Common myeloid progenitor, CD34-positive (primary cell): Measurements from ENCODE around the gene TAPBP.

Experiments
- CTCF ChIA-PET: fragments of 350-600 bp; sonication (Branson Sonifier 250); formaldehyde crosslinking; loops from one replicate; lab custom pipeline; 2021; ENCODE audit warnings: antibody characterized with exemption; lab: Charles Lee
- POLR2A ChIA-PET: fragments of 350-600 bp; sonication (Branson Sonifier 250); formaldehyde crosslinking; loops from one replicate; lab custom pipeline; 2021; ENCODE audit warnings: antibody characterized with exemption; lab: Charles Lee
- DNase-seq, 3 donors: peaks; one replicate each; pipeline versions ENCODE4 v3.0.0 to v3.0.0-alpha.2; 2013
- H3K27ac ChIP-seq, 2 experiments: 1 replicate in 1 of 2; 2 replicates in 1 of 2; pipeline ENCODE4 v1.7.0; 2013; ENCODE audit warnings: inconsistent platforms in 2 of 2, low read length in 2 of 2, mild to moderate bottlenecking in 2 of 2, low read depth in 1 of 2, moderate library complexity in 1 of 2; ENCODE audit not compliant: severe bottlenecking in 2 of 2, insufficient read depth in 1 of 2, poor library complexity in 1 of 2
- H3K27me3 ChIP-seq, 5 experiments: replicated peaks in 2 of 5; 1 replicate in 3 of 5; 2 replicates in 2 of 5; pipeline versions ENCODE4 v1.6.1 to v1.7.0; 2013; ENCODE audit warnings: low read length in 4 of 5, mild to moderate bottlenecking in 2 of 5, moderate library complexity in 2 of 5, inconsistent platforms in 1 of 5; ENCODE audit not compliant: insufficient read depth in 5 of 5, control insufficient read depth in 4 of 5
- H3K36me3 ChIP-seq, 4 experiments: 1 replicate in 2 of 4; 2 replicates in 2 of 4; pipeline versions ENCODE4 v1.6.1 to v1.7.0; 2013; ENCODE audit warnings: low read length in 3 of 4, control low read depth in 1 of 4, mild to moderate bottlenecking in 1 of 4; ENCODE audit not compliant: control insufficient read depth in 4 of 4, insufficient read depth in 4 of 4
- H3K4me1 ChIP-seq, 4 experiments: 1 replicate in 3 of 4; 2 replicates in 1 of 4; pipeline versions ENCODE4 v1.6.1 to v1.7.1; 2013; ENCODE audit warnings: low read length in 3 of 4, mild to moderate bottlenecking in 3 of 4, control low read depth in 1 of 4, inconsistent platforms in 1 of 4, moderate library complexity in 1 of 4; ENCODE audit not compliant: control insufficient read depth in 4 of 4, insufficient read depth in 4 of 4; ENCODE audit errors: control extremely low read depth in 1 of 4
- H3K4me3 ChIP-seq, 7 experiments: 1 replicate in 4 of 7; 2 replicates in 3 of 7; pipeline versions ENCODE4 v1.5.1 to v1.7.0; 2013; ENCODE audit warnings: mild to moderate bottlenecking in 7 of 7, low read length in 6 of 7, moderate library complexity in 6 of 7, inconsistent platforms in 2 of 7, low read depth in 2 of 7, control low read depth in 1 of 7; ENCODE audit not compliant: insufficient read depth in 4 of 7, control insufficient read depth in 1 of 7; ENCODE audit errors: extremely low read depth in 1 of 7
- H3K9me3 ChIP-seq, 5 experiments: 1 replicate in 4 of 5; 2 replicates in 1 of 5; pipeline versions ENCODE4 v1.6.1 to v1.7.1; 2013; ENCODE audit warnings: low read length in 4 of 5, mild to moderate bottlenecking in 2 of 5, inconsistent platforms in 1 of 5, low read depth in 1 of 5, moderate library complexity in 1 of 5; ENCODE audit not compliant: control insufficient read depth in 4 of 5, insufficient read depth in 2 of 5; ENCODE audit errors: control extremely low read depth in 1 of 5
- WGBS: methylation state at CpG from one replicate; pipeline ENCODE4 v1.1.5; 2013; ENCODE audit not compliant: insufficient coverage; 5-methylcytosine and 5-hydroxymethylcytosine counted together

TAPBP gene

DNA sequence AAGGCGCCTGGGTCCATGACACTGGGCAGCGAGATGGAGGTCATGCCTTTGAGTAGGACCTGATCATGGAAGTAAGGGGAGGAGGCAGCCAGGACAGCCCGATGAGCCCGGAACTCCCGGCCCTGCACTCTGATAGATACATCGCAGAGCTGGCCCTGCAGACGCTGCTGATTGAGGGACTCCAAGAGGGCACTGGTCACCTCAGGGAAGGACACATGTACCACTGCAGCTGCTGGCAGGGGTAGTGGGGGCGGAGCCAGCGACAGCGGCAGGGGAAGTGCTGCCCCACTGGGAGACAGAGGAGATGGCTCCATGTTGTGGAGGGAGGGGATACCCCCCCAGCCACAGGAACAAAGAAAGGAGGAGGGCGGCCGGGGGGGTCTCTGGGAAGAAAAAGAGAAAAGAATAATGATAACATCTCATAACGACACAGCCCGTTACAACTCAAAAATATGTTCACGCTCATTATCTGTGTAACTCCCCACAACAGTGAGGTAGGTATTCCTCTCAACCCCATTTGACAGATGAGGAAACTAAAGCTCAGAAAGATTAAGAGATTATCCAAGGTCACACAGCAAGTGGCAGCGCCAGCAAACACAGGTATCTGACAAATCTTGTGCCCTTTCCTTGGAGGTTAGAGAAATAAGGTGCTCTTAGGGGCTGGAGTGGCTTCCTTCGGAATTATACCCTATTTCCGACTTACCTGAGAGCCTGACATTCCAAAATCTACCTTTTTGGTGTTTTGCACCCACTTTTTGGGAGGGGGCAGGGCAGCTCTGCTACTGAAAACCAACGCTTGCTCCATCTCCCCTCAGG, 2.9 kb upstream of the TAPBP start:
- Histone ChIP-seq H3K27ac (no peak overlapping the region), H3K36me3 (peaks cover 8 to 38% (median 30%) of the 10 kb centered on the region in 4 experiments), H3K4me3 (peak overlapping the region in 5 of 7 experiments; percentile 21 to 91 (median 52)), H3K9me3 (no peaks in the 10 kb centered on the region), H3K4me1 (peaks cover 3 to 78% (median 50%) of the 10 kb centered on the region in 4 experiments), H3K27me3 (no peaks in the 10 kb centered on the region)
- ChIA-PET CTCF (interaction anchor here (0.7 to 3.7 kb wide), 5 partner anchors 8 to 45 kb away, joined by 3 to 18 read pairs (median 6); partner anchors contain the start of genes RGL2, RPS18 and VPS52), POLR2A (interaction anchor here (0.5 to 1.4 kb wide), 4 partner anchors 18 to 108 kb away, joined by 3 to 7 read pairs (median 4); partner anchors contain the start of genes RGL2, RPS18 and VPS52)
- 87% methylated on average over 17 of the region's 19 CpGs for WGBS
- peak in 1 of 3 donors; percentile 21 for DNase-seq

DNA sequence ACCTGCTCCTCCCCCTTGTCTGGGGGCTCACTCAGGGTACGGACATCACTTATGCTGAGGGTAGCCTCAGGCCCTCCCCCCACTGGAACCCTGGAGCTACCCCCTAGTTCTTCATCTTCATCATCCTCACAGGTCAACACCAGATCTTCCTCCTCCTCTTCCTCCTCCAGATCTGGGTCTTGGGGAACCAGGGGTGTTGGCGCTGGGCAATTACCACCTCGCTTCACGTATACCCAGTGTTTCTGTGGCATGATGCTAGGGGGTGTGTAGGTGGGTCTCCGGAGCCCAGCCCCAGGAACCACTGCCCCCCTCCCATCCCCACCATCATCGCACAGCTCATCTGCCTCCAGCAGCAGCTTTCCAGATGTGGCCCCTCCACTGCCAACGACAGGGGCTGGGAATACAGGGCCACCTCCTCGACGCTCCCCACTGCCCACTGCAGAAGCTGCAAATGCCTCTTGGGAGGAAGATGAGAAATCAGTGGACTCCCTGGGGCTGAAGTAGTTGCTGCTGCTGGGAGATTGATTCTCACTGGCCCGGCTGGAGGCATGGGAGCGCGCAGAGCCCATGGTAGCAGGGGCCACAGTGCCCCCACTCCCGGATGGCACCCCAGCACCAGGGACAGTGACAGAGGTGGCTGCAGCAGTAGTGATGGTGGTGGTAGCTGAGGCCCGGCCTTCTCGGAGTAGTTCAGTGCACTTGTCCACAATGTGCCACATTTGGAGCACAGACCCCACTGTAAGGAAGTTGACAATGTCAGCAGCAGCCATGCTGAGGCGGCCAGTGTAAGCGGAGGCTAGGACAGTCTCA, 2.1 kb upstream of the TAPBP start:
- CTCF ChIA-PET, result interaction anchor here (1.0 to 3.7 kb wide), 2 partner anchors 27 to 29 kb away, joined by 3 to 18 read pairs; partner anchors contain the start of genes PFDN6 and WDR46
- 94% methylated on average over 10 of the region's 17 CpGs for WGBS

DNA sequence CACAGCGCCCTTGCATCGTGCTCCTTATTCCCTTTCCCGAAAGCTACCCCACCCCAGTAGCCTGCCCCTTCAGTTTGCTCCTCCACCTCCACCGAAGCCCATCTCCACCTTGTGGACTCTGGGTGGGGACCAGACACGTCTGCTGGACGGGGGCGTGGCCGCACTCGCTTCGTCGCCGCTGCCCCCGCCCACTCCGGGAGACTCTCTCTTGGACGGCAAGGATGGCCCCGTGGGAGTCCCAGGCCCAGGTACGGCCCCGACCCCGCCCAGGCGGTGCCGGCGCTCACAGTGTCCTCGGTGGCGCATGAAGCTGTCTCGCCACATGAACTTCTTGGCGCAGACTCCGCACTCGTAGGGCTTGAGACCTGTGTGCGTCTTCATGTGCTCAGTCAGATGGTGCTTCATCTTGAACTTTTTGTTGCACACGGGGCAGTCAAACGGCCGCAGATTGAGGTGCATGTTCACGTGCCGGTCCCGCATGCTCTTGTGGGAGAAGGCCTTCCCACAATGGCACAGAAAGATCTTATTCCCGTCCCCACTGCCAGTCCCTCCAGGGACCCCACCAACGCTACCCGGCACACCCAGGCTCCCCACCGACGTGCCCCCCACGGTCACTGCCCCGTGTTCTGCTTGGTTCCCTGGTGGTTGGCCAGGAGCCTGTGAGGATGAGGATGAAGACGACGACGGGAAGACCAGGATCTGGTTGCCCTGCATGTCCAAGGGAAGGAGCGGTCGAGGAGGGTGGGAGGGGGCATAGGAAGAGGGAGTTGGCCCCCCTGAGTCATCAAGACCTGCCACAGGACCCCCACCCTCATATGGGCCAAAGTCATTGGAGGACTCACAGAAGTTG, 1.3 kb upstream of the TAPBP start:
- H3K4me3 ChIP-seq, result peak overlapping the region; percentile 92 to 99 (median 96)
- H3K9me3 ChIP-seq, result no peaks in the 10 kb centered on the region
- DNase-seq, result peak in 1 of 3 donors; percentile 8
- peaks cover 2 to 33% (median 22%) of the 10 kb centered on the region in 4 experiments for H3K36me3 ChIP-seq
- peak overlapping the region; percentile 93 to 95 for H3K27ac ChIP-seq
- CTCF ChIA-PET, result interaction anchor here (0.6 to 1.0 kb wide), 2 partner anchors 26 to 55 kb away, joined by 3 read pairs; partner anchors contain the start of genes PFDN6 and WDR46
- 77% methylated on average over 33 of the region's 47 CpGs for WGBS
- H3K4me1 ChIP-seq, result peaks cover 3 to 66% (median 45%) of the 10 kb centered on the region in 4 experiments
- POLR2A ChIA-PET, result interaction anchor here (2.8 kb wide), 1 partner anchor 16 kb away, joined by 18 read pairs; the partner anchor contains the start of gene RGL2
- no peaks in the 10 kb centered on the region for H3K27me3 ChIP-seq

More for the DNA sequence above, 2.1 kb upstream of the TAPBP start:
- Histone ChIP-seq H3K27me3 (no peaks in the 10 kb centered on the region), H3K4me3 (no peak overlapping the region), H3K9me3 (no peaks in the 10 kb centered on the region), H3K27ac (no peak overlapping the region), H3K36me3 (peaks cover 8 to 38% (median 26%) of the 10 kb centered on the region in 4 experiments), H3K4me1 (peaks cover 3 to 73% (median 47%) of the 10 kb centered on the region in 4 experiments)
- DNase-seq, result no peak
- POLR2A ChIA-PET, result interaction anchor here (0.5 kb wide), 1 partner anchor 109 kb away, joined by 3 read pairs; no protein-coding TSS in a partner anchor

GRCh38 chr6:33314515-33314942, 651 bp upstream of the TAPBP start:
- ChIA-PET POLR2A (interaction anchor here (2.8 kb wide), 1 partner anchor 15 kb away, joined by 18 read pairs; the partner anchor contains the start of gene RGL2), CTCF (interaction anchor here (0.6 kb wide), 1 partner anchor 55 kb away, joined by 3 read pairs; no protein-coding TSS in a partner anchor)
- Histone ChIP-seq H3K27ac (peak overlapping the region; percentile 93 to 95), H3K36me3 (peaks cover 0 to 27% (median 15%) of the 10 kb centered on the region in 4 experiments), H3K4me3 (peak overlapping the region; percentile 92 to 99 (median 96)), H3K9me3 (no peaks in the 10 kb centered on the region), H3K27me3 (no peaks in the 10 kb centered on the region), H3K4me1 (peaks cover 3 to 60% (median 45%) of the 10 kb centered on the region in 4 experiments)
- 0% methylated on average over 6 of the region's 10 CpGs for WGBS
- peak; percentile 64 to 89 (median 87) for DNase-seq

- H3K4me3 ChIP-seq, result peak overlapping the region; percentile 92 to 99 (median 96)
- ChIA-PET CTCF (interaction anchor here (1.0 to 3.6 kb wide), 7 partner anchors 12 to 95 kb away, joined by 3 to 19 read pairs (median 10); partner anchors contain the start of gene RGL2), POLR2A (interaction anchor here (0.6 to 2.8 kb wide), 3 partner anchors 11 to 36 kb away, joined by 3 to 18 read pairs (median 4); partner anchors contain the start of gene RGL2)
- peak; percentile 48 to 81 (median 78) for DNase-seq
- H3K27ac ChIP-seq, result peak overlapping the region; percentile 93 to 95
- H3K9me3 ChIP-seq, result no peaks in the 10 kb centered on the region
- H3K4me1 ChIP-seq, result peaks cover 3 to 46% (median 37%) of the 10 kb centered on the region in 4 experiments
- peaks cover 2 to 23% (median 12%) of the 10 kb centered on the region in 4 experiments for H3K36me3 ChIP-seq
- under 1% methylated on average over 24 of the region's 33 CpGs for WGBS
- no peaks in the 10 kb centered on the region for H3K27me3 ChIP-seq
Measured at GRCh38 chr6:33313105-33313708, 671 bp downstream of the TAPBP start.
